Stromal cell of bone marrow (primary cell): ENCODE results near the gene SPOCK1.

Experiments used
- DNase-seq: peaks from one replicate; pipeline ENCODE4 v3.0.0-alpha.2; 2012; ENCODE audit warnings: low read depth

The SPOCK1 gene

DNA sequence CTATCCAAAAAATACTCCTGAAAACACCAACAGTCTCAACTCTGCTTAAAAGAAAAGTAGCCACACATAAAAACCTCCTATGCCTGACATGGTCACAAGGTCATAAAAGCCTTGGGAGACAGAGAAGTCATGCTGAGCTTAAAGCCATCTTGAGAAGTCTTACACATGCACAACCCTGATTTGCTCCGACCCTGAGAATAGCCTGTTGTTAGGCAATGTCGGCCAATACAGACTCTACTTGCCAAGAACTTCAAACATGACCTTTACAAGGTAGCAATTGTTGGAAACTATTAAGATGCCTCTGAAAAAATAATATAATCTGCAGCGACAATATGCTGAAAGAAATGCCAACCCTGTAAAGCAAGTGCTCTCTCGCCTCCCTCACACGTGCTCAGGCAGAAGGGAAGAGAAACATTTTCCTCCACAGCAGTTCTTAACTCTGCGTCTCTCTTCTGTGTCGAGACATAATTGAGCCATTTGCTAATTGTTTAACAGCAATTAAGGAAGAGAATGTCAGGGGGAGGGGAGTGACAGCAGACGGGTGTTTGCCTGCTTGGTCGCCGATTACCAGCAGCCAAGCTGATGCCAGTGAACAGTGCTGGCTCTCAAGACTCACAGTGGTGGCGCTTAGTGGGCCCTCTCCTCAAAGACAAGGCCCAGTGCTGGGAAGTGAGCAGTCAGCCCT, 393.6 kb downstream of the SPOCK1 start:
- no peak for DNase-seq

DNA sequence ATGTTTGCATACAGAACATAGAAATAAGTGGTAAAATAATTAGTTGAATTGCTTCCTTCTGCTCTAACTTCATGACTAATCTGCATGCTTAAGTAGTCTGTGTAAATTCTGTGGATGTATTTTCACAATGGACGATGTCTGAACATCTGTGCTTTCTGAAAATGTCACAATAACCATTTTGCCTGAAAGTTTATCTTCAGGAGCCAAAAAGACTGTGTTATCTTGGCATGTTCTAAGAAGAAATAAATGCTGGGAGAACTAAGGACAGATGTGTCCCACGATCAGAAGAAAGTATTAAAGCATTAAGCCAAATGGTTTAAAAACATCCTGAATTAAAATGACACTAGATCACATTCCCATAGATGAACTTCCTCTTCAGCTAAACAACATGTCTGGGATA, 397.6 kb downstream of the SPOCK1 start:
- DNase-seq = no peak

DNA sequence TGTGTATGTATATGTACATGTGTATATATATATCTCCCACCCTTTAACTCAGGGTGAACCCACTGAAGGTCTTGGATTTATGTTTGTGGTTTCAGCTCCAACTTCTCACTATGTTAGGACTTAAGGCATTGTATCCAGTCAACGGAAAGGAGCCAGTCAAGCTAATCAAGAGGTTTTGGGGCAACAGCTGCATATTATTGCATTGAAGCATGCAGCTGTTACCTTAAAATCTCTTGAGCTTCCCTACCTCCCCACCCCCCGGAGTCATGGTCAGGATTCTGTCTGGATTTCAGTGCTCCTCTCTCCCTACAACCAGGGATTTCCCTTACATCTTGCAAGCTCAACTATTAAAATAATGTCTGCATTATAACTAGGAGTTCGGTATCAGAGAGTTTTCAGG, 399.5 kb downstream of the SPOCK1 start:
- no peak for DNase-seq

DNA sequence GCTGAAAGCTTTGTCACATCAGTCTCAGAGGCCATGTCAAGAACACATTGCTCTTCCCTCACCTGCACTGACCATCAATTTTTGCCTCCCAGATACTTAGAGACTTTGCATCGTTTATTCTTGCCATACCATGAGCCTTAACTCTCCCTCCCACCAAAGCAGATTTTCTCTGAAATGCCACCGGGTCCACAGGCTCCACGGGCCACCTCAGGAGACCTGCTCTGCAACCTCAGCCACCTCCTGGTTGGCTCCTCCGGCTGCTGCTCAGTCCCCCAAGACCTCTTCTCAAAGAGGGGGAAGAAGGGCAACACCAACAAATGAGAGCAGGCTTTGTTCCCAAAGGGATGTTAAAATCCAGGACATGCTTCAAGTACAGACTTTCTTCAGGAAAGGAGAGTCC, 400.5 kb downstream of the SPOCK1 start:
- DNase-seq = no peak

DNA sequence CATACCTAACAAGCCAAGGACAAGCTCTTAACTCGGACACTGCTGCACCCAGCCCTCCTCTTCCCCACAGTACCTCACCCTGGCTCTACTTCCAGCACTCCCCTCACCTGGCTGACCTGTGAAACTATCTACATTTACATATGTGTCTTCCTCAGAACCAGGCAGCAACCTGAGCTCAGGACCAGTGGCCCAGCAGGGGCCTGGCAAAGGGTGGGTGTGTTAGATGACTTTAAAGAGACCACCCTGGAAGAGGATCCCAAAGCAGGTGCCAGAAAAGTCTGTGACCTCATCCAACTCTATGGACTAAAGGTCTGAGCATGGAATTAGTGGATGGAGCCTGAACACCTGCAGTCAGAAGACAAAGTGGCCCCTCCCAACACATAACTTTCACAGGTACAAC, 400.9 kb downstream of the SPOCK1 start:
- DNase-seq = no peak

DNA sequence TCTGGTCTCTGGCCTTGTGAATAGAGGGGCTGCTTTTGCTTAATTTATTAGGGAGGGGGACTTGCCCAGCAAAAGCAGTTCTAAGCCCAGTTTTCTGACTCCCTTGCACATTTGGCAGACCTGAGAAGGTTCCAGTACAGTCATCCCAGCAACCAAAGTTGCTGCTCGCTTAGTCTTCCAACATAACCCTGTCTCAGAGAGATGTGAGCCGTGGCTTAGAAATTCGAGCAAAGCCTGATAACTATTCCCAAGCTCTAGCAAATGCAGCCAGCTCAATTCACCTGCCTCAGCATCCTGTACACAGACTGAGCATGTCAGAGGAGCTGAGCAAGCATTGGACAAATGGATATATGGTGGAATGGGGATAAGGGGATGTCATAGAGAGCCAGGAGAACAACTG, 401.9 kb downstream of the SPOCK1 start:
- DNase-seq = no peak

DNA sequence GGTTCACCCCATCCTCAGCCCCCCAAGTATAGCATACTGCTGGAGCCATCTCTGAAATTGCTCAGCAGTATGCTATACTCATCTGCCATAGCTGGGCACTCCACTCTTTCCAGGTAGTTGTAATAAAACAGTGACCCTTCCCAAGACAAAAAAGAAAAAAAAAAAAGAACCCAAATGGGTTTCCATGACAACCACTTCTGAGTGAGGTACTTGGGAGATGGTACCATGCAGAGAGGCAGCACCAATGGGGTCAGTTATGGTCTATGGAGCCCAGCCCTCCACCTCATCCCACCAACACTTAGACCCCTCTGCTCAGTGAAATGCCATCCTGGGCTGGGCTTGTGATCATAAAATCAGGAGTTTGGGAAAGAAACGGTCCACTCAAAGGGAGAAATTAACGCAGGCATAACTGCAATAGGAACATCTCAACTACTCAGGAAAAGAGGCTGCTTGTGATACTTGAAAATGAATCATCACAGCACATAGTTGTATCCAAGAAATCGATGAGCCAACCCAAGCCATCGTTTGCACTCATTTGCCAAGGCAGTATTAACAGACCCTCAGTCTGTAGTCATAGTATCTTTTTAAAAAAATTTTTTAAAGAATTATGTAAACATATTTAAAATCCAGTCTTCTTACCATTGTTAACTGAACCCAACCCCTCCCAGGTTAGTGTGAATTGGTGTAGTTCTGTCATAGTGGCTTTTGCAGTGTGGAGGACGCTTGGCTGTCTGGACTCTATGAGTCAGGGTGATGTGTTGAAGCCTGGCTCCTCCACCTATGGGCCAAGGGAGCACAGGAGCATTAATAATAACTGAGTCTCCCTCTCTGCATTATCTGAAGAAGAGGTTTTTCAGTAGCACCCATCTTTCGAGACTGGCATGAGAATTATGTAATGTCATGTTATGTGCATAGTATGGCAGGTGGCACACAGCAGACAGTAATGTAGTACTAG, 402.7 kb downstream of the SPOCK1 start:
- no peak for DNase-seq

DNA sequence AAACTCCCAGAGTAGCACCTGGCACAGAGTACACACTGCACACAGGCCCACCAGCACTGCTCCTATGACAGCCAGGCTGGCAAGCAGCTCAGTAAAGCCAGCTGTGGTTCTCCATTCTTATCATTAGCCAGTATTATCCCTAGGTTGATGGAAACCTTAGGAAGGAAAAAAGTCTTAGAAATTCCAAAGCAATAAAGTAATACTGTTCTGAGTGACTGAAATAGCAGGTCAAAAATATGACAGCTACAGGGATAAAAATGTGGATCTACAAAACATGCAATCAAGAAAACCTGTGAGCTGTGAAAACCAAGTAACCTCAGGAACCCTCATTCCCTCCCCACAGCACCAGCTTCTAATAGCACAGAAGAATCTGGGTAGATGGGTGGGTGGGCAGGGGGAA, 403.5 kb downstream of the SPOCK1 start:
- DNase-seq = no peak

DNA sequence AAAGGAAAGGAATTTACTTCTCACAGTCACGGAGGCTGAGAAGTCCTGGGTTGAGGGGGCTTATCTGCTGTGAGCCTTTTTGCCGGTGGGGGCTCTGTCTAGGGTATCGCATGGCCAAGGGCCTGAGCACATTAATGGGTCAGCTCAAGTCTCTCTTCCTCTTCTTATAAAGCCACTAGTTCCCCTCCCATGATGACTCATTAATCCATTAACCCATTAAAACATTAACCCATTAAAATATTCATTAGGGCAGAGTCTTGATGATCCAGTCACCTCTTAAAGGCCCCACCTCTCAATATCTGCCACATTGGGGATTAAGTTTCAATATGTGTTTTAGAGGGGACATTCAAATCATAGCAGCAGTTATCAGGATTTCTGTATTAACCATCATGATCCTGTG, 406.3 kb downstream of the SPOCK1 start:
- no peak for DNase-seq

DNA sequence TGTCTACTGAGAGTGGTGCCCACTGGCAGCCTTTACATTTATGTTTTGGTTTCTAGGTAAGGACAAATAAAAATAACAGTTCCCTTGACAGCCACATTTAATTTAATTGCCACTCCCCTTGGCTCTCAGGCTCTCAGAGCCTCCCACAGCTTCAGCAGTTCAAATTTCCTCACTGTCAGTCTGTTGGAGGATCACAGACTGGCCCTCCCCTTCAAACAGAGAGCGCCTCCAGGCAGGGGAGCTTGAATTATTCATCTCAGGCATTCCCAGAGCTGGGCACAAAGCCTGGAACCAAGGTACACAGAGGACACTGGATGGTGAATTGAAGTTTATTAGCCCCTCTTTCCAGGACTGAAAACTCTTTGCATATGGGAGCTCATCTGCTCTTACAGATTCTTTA, 407.7 kb downstream of the SPOCK1 start:
- no peak for DNase-seq

DNA sequence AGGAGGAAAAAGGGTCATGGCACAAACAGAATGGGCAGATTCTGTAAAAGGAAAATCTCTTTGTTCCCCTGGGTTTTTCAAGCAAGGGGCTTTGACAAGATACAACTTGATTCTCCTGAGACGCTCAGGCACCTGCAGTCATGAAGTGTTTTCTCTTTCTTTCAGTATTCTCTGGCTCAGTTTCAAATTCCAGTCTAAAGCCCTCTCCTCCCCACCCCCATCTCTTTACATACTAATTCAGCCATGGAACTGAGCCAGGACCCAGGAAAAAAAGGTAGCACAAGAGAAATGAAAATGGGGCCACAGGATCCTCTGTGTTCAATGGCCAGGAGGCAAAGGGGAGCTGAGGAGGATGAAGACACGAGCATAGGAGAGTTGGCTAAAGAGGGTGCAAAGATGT, 408.4 kb downstream of the SPOCK1 start:
- DNase-seq = no peak

DNA sequence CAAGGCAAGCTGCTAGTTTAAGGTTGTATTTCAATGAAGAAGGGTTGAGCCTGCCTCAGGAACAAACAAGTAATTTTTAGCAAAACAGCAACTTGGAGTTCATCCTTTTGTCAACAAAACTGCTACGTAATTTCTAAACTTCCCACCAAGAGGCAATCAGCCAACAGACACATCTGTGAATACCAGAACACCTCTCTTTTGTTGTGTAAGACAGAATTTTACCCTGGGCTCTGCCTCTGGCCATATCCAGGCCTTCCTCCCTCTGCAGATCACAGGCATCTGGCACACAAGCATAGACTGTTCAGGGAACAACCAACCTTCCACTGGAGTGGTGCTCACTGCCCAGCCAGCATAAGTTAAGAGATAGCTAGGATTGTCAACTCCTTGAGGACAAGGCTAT, 409.0 kb downstream of the SPOCK1 start:
- DNase-seq = no peak

DNA sequence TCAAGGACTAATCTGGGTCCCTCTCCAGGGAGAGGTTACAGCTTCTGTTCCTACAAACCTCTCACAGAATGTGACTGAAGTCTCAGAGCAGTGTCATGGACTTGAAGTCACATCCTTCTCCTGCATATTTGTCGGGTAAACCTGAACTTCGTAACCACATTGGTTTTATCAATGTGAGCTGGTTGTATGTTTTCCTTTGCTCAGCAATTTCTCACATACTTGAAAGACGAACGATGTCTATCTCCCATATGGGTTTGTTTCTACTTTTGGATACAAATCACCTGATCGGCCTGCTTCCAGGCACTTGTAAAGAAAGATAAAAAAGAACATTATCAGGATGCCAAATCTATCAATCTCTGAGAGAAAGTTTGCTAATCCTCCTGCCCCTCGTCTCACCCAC, 411.0 kb downstream of the SPOCK1 start:
- no peak for DNase-seq

DNA sequence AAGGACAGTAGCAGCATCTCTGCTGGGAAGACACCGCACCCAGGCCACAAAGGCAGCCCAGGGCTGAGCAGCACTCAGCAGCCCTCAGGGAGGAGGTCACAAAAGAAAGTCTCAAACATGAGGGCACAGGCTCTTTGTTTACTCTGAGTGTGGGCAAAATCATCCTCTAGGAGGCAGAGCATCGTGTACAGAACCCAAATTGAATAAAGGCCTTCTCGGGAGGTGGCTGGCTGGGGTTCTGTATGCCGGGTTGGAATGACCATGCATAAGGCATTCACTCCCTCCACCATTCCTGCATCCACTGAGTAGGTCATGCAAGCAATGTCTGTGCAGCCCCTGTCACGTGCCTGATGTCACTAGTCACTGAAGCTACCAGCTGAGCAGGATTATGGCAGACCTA, 412.8 kb downstream of the SPOCK1 start:
- DNase-seq = no peak

DNA sequence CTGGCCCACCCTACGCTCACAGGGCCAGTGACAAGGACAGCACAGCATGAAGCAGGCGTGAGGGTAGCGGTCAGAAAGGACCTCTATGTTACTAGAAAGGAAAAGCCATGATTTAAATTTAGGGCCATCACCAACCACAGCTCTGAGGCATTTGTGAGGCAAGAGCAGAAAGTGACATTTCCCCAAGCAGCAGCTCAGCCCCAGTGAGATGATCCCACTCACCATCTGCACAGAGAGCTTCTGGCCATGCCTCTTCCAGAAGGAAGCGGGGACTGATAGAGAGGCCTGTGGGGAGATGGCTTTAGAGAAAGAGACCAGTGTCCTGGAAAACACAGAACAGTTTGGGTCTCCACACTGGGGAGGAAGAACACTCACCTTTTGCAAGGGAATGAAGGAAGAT, 413.9 kb downstream of the SPOCK1 start:
- no peak for DNase-seq

DNA sequence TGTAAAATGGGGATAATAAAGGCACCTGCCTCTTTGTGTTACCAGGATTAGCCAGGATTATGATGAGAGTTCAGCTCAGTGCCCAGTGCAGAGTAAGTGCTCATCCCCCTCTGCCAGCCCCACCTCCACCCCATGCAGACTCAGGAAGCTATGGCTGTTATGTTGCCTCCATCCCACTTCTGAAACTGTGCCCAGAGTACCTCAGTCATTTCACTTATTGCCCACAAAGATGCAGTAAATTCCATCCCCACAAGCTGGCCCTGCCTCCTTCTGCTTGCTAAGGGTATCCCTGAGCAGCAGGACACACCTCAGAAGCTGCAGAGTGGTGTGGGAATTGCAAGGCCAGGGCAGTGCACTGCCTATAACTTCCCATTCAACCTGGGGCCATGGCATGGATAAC, 415.1 kb downstream of the SPOCK1 start:
- DNase-seq = no peak

DNA sequence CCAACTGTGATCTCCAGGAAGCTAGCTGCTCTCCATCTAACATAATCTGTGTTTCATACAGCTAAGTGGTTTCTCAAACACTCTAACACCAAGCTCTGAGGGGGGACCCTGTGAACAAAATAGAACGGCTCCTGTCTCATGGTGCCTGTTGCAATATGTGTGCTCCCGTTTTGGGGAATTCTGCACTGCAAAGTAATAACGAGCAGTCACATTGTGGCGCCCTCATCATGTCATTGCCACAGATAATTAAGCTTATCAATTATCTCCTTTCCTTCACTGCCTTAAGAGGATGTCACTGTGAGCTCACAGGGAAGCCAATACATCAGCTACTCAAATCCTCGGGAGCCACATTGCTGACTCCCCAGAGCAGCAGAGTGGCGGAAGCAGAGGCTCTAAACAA, 416.2 kb downstream of the SPOCK1 start:
- no peak for DNase-seq

DNA sequence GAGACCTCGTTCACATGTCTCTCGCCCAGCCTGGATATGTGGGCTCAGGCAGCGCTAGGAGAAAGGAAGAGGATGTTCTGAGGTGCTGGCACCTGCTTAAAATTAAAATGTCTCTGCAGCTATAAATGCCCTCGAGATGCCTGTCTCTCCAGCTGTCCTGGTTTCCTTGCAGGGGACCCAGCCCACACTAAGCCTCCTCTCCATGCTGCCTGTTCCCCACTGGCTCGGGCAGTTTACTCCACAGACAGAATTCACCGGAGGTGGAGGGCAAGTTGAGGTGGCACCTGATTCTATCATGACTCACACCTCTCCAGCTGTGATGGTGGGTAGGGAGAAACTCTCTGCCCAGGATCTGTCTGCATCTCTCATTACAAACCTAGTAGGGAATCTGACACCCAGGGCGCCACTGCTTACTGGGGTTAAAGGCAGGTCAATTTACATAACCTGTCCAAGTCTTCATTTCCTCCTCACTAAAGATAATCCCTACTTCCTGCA, 420.9 kb downstream of the SPOCK1 start:
- DNase-seq = no peak

DNA sequence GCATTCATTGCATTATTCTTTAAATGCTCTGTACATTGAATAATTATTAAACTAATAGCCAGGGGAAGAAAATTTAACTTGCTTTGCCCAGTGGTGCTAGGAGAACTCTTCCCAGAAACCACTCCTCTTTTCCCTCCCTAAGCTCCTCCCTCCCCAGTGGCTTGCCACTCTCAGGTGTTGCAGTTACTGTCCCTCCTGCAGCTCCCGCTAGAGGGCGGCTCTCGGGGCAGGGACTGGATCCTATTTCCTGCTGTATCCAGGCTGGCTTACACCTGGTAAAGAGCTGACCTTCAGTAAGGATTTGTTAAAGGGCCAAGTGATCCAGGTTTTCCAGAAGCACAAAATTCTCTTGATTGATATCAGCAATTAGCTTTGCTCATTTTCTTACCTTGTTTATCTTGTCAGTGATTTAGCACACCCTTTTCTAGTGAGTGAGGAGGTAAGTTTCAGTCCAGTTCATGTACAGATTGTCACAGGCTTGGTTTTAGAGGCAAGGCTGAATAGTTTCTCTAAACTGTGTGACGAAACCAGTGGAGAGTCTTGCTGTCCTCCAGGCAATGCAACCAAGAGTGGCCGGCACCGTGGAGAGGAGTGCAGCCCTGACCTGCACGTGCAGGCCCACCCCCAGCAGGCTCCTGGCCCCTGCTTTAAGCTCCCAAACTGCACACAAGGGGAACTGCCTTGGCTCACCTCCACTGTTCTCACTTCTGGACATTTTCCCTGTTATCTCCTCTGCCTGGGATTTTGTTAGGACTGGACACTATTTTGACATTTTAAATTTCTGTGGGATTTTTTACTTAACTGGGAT, 423.8 kb downstream of the SPOCK1 start:
- no peak for DNase-seq

DNA sequence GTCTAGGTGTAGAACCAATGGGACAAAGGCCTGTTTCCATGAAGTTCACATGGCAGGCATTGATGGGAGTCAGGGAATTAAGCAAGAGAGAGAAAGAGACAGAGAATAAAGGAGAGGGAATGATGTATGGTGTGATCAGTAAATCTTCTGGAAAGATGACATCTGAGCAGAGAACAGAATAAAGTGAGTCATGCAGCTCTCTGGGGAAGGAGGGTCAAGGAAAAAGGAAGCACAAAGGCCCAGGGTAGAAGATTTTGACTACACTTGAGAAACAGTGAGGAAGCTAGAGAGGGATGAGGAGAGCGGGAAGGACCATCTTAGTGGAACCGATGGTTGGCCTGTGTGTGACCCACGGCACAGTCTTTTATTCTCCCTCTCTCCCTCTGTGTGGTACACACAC, 425.9 kb downstream of the SPOCK1 start:
- peak; percentile 67 for DNase-seq

DNA sequence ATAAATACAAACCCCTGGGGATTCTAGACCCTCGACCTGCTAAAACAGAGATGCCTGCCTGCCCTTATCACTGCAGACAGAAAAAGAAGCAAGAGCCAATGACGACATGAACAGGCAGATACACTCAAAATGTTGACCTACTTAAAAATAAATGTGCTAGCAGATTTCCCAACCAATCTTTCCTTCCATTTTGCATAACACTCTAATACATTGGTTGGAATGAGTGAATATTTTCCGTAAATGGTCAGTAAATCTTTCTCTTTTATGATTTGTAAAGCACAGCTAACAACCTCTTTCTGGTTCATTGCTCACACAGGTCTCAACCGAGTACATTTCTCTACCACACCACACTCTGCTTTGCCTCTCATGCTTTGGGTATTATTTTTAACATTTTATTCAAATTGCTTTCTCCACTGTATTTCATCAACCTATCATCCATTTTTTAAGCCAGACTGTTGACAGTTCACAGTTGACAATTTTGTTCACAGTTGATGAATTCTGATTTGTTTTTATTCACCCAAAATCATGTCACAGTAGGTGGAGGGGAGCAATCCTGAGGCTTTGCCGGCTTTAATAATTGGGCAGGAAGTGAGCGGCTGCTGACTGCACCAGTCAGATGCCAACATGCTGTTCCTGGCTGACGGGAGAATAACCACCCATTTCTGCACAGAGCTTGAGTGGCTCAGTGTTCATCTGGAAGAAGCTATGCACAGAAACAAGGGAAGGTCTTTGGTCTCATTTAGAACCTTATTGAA, 426.6 kb downstream of the SPOCK1 start:
- DNase-seq = peak; percentile 48

DNA sequence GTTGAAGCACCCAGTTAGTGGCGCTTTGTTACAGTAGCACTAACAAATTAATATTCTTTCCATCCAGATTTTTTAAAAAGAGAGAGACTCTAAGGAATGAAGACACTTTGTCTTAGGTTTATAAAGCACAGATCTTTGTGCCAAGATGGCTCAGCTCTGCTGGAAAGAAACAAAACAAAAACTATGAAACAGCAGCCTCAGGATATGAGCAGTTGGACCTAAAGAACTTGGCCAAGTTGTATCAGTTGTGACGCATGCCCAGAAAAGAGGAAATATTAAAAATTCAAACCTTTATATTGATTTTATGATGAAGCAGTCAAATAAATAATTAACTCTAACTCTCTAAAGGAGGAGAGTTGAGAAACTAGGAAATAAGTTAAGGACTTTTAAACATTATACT, 427.2 kb downstream of the SPOCK1 start:
- peak; percentile 33 for DNase-seq
